Body of pancreas (tissue), 4 donors: ENCODE results near the gene SMYD4.

ENCODE experiments used
- CTCF ChIP-seq, 7 experiments: fragments of 450-650 bp in 4 of 7; fragments of 200-600 bp in 3 of 7; sonication (generic) in 3 of 7; IDR thresholded peaks; one replicate each; pipeline ENCODE4 v1.5.1; 2016 to 2019; ENCODE audit warnings: antibody characterized with exemption in 7 of 7
- POLR2A ChIP-seq, 3 donors: fragments of 450-650 bp; IDR thresholded peaks; one replicate each; pipeline ENCODE4 v1.6.1; 2016; ENCODE audit warnings: antibody characterized with exemption in 3 of 3, mild to moderate bottlenecking in 2 of 3

- TF ChIP-seq CTCF (IDR thresholded peaks at IDR 0.05) (no peak), POLR2A (IDR thresholded peaks at IDR 0.05) (no peak)
Measured at GRCh38 chr17:1754430-1755112, 75.1 kb downstream of the SMYD4 start.
